ENCODE data around the gene NDOR1.

DNA sequence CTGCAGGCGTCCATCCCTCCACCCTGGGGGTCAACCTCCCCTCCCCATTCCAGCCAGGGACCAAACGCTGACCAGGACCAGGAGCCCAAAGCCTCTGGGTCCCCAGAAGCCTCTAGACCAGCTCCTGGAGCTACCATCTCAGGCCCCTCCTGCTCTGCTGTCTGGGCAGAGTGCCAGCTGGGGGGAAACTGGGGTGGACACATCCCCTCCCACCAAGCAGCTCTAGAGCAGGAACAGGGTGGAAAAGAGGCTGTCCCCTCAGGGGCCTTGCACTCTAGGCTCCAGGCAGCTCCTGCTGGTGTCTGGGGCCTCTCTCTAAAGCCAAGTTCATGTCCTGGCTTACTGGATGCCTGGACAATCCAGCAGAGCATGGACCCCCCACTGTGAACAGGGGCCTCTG lies 12.6 kb upstream of the NDOR1 start:
- TF ChIP-seq CTCF (IDR thresholded peaks at IDR 0.05; ENCODE audit: insufficient read depth, low read length, poor library complexity, severe bottlenecking) (no peak), EZH2phosphoT487 (conservative IDR thresholded peaks at IDR 0.05; ENCODE audit: low read length) (no peak)

Data from SU-DHL-6 (cell line).